GM12873 (cell line): ENCODE measurements around the gene TRNP1.

Experiments used
- CTCF ChIP-seq: IDR thresholded peaks from 2 replicates; pipeline ENCODE4 v1.5.1; 2012; ENCODE audit warnings: low read depth, mild to moderate bottlenecking, moderate library complexity, low read length, control low read depth; ENCODE audit not compliant: insufficient read depth; ENCODE audit errors: missing control alignments

TRNP1 gene

DNA sequence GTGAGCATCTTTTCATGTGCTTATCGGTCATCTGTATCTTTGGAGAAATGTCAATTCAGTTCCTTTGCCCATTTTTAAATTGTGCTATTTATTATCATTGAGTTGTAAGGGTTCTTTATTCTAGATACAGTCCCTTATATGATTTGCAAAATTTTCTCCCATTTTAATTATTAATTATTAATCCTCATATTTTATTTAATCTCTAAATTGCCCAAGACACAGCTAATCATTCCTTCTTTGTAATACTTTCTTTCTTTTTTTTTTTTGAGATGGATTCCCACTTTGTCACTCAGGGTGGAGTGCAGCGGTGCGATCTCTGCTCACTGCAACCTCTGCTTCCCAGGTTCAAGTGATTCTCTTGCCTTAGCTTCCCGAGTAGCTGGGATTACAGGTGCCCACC lies 32.2 kb downstream of the TRNP1 start:
- no peak for TF ChIP-seq CTCF

DNA sequence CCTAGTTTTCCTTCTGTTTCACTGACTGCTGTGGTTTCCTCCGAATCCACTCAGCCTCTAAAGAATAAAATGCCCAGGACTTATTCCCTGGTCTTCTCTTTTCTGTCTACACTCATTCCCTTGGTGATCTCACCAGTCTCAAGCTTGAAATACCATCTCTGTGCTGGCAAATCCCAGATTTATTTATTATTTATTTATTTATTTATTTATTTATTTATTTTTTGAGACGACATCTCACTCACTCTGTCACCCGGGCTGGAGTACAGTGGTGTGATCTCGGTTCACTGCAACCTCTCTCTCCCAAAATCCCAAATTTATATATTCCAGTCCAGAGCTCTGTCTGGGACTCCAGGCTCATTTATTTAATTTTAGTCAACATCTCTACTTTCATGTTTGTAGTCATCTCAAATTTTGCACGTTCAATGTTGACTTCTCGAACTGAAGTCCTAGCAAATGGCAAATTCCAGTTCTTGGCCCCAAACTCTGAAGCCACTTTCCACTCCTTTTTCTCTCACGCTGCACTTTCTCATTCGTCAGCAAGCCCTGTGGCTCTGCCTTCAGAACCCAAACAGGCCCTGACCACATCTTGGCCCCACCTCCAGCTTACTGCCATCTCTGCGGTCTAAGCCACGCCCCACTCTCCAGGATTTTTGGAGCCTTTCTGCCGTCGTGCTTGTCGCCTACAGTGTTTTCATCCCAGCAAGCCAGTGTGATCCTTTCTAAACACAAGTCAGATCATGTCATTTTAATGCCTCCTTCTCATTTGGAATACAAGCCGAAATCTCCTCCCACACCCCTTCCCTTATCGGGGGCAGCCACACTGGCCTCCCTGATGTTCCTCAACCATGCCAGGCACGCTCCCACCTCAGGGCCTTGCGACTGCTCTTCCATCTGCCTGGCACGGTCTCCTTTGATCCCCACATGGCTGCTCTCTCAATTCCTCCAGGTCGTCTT lies 33.4 kb downstream of the TRNP1 start:
- TF ChIP-seq CTCF, result no peak

- no peak for TF ChIP-seq CTCF
Observed at GRCh38 chr1:27027575-27028250, 34.2 kb downstream of the TRNP1 start.

GRCh38 chr1:27029517-27029916 lies 36.0 kb downstream of the TRNP1 start:
- no peak for TF ChIP-seq CTCF

GRCh38 chr1:27031235-27032118 lies 38.0 kb downstream of the TRNP1 start:
- TF ChIP-seq CTCF, result no peak

GRCh38 chr1:27032119-27032461 lies 38.6 kb downstream of the TRNP1 start:
- no peak for TF ChIP-seq CTCF
